WERI-Rb-1 (cell line): Measurements from ENCODE around the gene RXFP1.
A peak's percentile ranks its signal among the peaks of the same experiment; 100 is the strongest.
"Not testable (repeated sequence)": the region's sequence is repeated elsewhere in the genome, so short reads cannot be mapped to it uniquely, and the experiment has no call there.

Source experiments
- DNase-seq: peaks from one replicate; pipeline ENCODE4 v3.0.0-alpha.2; 2020
- H3K27ac ChIP-seq: fragments of 250-450 bp; sonication (Bioruptor Pico); 2 replicates; pipeline ENCODE4 v1.5.1; 2020; ENCODE audit warnings: mild to moderate bottlenecking, moderate library complexity
- H3K27me3 ChIP-seq: fragments of 250-450 bp; sonication (Bioruptor Pico); 2 replicates; pipeline ENCODE4 v1.5.1; 2021; ENCODE audit warnings: mild to moderate bottlenecking, low read depth, moderate library complexity; ENCODE audit not compliant: insufficient read depth, severe bottlenecking
- H3K36me3 ChIP-seq: fragments of 250-450 bp; sonication (Bioruptor Pico); 2 replicates; pipeline ENCODE4 v1.5.1; 2020; ENCODE audit warnings: mild to moderate bottlenecking, moderate library complexity
- H3K4me3 ChIP-seq: 2 replicates; pipeline ENCODE4 v1.5.1; 2011; ENCODE audit warnings: low read depth, mild to moderate bottlenecking, control low read depth, low read length
- H3K9me3 ChIP-seq: fragments of 250-450 bp; sonication (Bioruptor Pico); 2 replicates; pipeline ENCODE4 v1.5.1; 2021; ENCODE audit warnings: mild to moderate bottlenecking, moderate library complexity; ENCODE audit not compliant: severe bottlenecking
- CTCF ChIP-seq: IDR thresholded peaks from 2 replicates; pipeline ENCODE4 v1.5.1; 2011; ENCODE audit warnings: low read depth, mild to moderate bottlenecking, control low read depth, inconsistent platforms, low read length

The RXFP1 gene

GRCh38 chr4:158657291-158657690 lies 135.6 kb downstream of the RXFP1 start:
- TF ChIP-seq CTCF = no peak
- DNase-seq = no peak
- Histone ChIP-seq H3K4me3 (no peak overlapping the region), H3K36me3 (no peaks in the 10 kb centered on the region), H3K27me3 (no peaks in the 10 kb centered on the region), H3K27ac (no peak overlapping the region), H3K9me3 (no peaks in the 10 kb centered on the region)

- H3K9me3 ChIP-seq, H3K27ac ChIP-seq, H3K4me3 ChIP-seq, H3K27me3 ChIP-seq, DNase-seq: not testable (repeated sequence)
- peaks cover 35% of the 10 kb centered on the region for H3K36me3 ChIP-seq
Observed at GRCh38 chr4:158663255-158663654, 141.6 kb downstream of the RXFP1 start.

GRCh38 chr4:158663707-158664625 lies 142.3 kb downstream of the RXFP1 start:
- not testable (repeated sequence) for H3K9me3 ChIP-seq, DNase-seq, H3K27me3 ChIP-seq, H3K27ac ChIP-seq, H3K4me3 ChIP-seq
- H3K36me3 ChIP-seq = peaks cover 41% of the 10 kb centered on the region

GRCh38 chr4:158664806-158665205 lies 143.1 kb downstream of the RXFP1 start:
- no peak overlapping the region for H3K4me3 ChIP-seq
- TF ChIP-seq CTCF = no peak
- H3K27ac ChIP-seq = no peak overlapping the region
- H3K36me3 ChIP-seq = peaks cover 43% of the 10 kb centered on the region
- no peaks in the 10 kb centered on the region for H3K27me3 ChIP-seq
- H3K9me3 ChIP-seq = peaks cover 3% of the 10 kb centered on the region
- no peak for DNase-seq

- Histone ChIP-seq H3K4me3 (no peak overlapping the region), H3K36me3 (peaks cover 54% of the 10 kb centered on the region), H3K9me3 (peaks cover 3% of the 10 kb centered on the region), H3K27me3 (no peaks in the 10 kb centered on the region), H3K27ac (no peak overlapping the region)
- no peak for TF ChIP-seq CTCF
- no peak for DNase-seq
Observed at GRCh38 chr4:158666892-158667291, 145.2 kb downstream of the RXFP1 start.

GRCh38 chr4:158667651-158668198 lies 146.0 kb downstream of the RXFP1 start:
- H3K27ac ChIP-seq = no peak overlapping the region
- no peaks in the 10 kb centered on the region for H3K27me3 ChIP-seq
- DNase-seq = peak; percentile 60
- peak; percentile 65 for TF ChIP-seq CTCF
- H3K9me3 ChIP-seq = peaks cover 3% of the 10 kb centered on the region
- H3K36me3 ChIP-seq = peaks cover 54% of the 10 kb centered on the region
- H3K4me3 ChIP-seq = no peak overlapping the region

- H3K36me3 ChIP-seq = peaks cover 54% of the 10 kb centered on the region
- H3K9me3 ChIP-seq = peaks cover 3% of the 10 kb centered on the region
- no peak for DNase-seq
- no peak overlapping the region for H3K27ac ChIP-seq
- no peak overlapping the region for H3K4me3 ChIP-seq
- no peak for TF ChIP-seq CTCF
- H3K27me3 ChIP-seq = no peaks in the 10 kb centered on the region
Observed at GRCh38 chr4:158669310-158669709, 147.6 kb downstream of the RXFP1 start.
